HL-60/S4 treated with retinoic acid at 250 ng/mL for 4 days and 3 days (cell line): ENCODE measurements around the gene FFAR4.

Source experiments
- in situ Hi-C: fragments of 300-500 bp; cut with MboI; formaldehyde crosslinking; loops from 2 replicates; pipeline ENCODE4 v1.7.0; 2022; ENCODE audit warnings: low sequenced_read_pairs

The FFAR4 gene

GRCh38 chr10:93598157-93598556 lies 31.7 kb downstream of the FFAR4 start:
- in situ Hi-C loops = no loop called here

GRCh38 chr10:93599335-93599734 lies 32.9 kb downstream of the FFAR4 start:
- in situ Hi-C loops = no loop called here

GRCh38 chr10:93599778-93600177 lies 33.3 kb downstream of the FFAR4 start:
- in situ Hi-C loops = no loop called here

- in situ Hi-C loops = no loop called here
These were observed 34.1 kb downstream of the FFAR4 start for GRCh38 chr10:93600446-93601145.

GRCh38 chr10:93601146-93601773 lies 34.8 kb downstream of the FFAR4 start, which contains the start of gene RBP4:
Gene RBP4 (minus strand): TSS chr10:93601235. CDS start chr10:93601028, 207 bp downstream.
- in situ Hi-C loops = no loop called here

GRCh38 chr10:93601774-93602162 lies 35.3 kb downstream of the FFAR4 start:
- in situ Hi-C loops = no loop called here

- in situ Hi-C loops = no loop called here
These were observed 36.6 kb downstream of the FFAR4 start for GRCh38 chr10:93603023-93603422.

- in situ Hi-C loops = no loop called here
These were observed 37.7 kb downstream of the FFAR4 start for GRCh38 chr10:93604146-93604545.

GRCh38 chr10:93608421-93608820 lies 42.0 kb downstream of the FFAR4 start:
- in situ Hi-C loops = no loop called here

- in situ Hi-C loops = no loop called here
These were observed 45.8 kb downstream of the FFAR4 start, which contains the start of gene PDE6C for GRCh38 chr10:93612311-93612710. Gene PDE6C (plus strand): TSS chr10:93612537. CDS start chr10:93612726, 189 bp downstream.

GRCh38 chr10:93613126-93613525 lies 46.7 kb downstream of the FFAR4 start:
- in situ Hi-C loops = no loop called here

GRCh38 chr10:93614101-93614825 lies 47.8 kb downstream of the FFAR4 start:
- in situ Hi-C loops = no loop called here

- in situ Hi-C loops = no loop called here
These were observed 49.2 kb downstream of the FFAR4 start for GRCh38 chr10:93615576-93616235.

GRCh38 chr10:93620925-93621324 lies 54.5 kb downstream of the FFAR4 start:
- in situ Hi-C loops = no loop called here

GRCh38 chr10:93622942-93623341 lies 56.5 kb downstream of the FFAR4 start:
- in situ Hi-C loops = no loop called here

GRCh38 chr10:93628858-93629257 lies 62.4 kb downstream of the FFAR4 start:
- in situ Hi-C loops = no loop called here

GRCh38 chr10:93629647-93630305 lies 63.3 kb downstream of the FFAR4 start:
- in situ Hi-C loops = no loop called here

- in situ Hi-C loops = no loop called here
These were observed 64.4 kb downstream of the FFAR4 start for GRCh38 chr10:93630625-93631557.
